GM19372 (cell line): Measurements from ENCODE around the gene BNC2.
"Not testable (repeated sequence)": the region's sequence is repeated elsewhere in the genome, so short reads cannot be mapped to it uniquely, and the experiment has no call there.

Experiments
- ATAC-seq: cut with Tn5 transposase; IDR thresholded peaks from one replicate; pipeline ENCODE4 v1.9.1; 2021; ENCODE audit warnings: mild to moderate bottlenecking, low read depth, moderate library complexity; ENCODE audit not compliant: unreplicated experiment

Gene BNC2

DNA sequence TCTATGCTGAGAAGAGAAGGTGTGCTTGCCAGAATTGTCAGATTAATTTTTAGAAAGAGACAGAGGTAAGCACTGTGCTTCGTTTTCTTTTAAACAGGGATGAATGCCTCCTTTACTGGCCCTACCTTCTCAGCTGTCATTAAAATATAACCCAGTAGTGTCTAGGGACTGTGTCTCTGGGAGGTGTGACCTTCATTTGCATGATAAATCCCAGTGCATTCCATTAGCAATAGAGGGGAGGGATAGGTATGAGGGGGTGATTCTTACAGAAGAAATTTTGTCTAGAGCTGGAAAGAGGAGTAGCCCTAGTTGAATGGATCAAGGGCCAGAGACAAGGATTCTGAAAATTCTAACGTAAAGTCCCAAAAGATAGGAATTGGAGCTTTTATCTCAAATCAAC is 351.5 kb downstream of the BNC2 start:
- ATAC-seq: no peak

DNA sequence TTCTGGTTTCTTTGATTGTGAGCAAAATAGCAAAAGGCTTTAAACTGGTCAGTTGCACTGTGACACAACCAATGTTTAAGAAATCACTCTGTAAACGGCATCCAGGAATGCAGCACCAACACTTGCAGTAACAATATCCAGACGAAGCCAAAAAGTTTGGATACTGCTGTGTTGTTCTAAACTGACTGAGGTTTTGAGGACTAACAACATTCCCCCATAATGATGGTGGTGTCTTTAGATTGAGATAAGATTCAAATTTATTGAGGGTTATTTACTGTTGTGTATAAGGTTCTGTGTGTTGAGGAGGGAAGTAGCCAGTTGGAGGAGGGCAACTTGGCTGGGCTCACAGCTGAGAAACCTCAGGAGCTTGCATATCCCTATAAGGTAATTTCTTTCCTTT is 353.6 kb downstream of the BNC2 start:
- no peak for ATAC-seq

DNA sequence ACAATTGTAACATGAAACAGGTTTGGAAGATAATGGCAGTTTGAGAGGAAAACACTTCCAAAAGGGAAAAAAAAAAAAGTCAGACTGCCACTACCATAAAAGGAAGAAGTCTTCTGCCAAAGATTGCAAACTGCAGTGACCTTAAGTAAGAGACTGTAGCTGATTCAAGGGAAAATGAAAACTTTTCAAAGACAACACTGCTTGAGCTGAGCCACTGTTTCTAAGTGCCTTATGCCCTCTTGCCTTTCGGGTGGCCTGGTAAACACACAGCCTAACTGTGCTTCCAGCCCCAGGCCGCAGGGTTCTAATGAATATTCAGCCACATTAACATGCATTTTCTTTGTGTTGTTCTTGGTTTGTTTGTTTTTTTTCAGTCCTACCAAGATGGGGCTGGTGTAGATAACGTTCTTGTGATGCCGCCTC is 354.6 kb downstream of the BNC2 start:
- ATAC-seq: no peak

DNA sequence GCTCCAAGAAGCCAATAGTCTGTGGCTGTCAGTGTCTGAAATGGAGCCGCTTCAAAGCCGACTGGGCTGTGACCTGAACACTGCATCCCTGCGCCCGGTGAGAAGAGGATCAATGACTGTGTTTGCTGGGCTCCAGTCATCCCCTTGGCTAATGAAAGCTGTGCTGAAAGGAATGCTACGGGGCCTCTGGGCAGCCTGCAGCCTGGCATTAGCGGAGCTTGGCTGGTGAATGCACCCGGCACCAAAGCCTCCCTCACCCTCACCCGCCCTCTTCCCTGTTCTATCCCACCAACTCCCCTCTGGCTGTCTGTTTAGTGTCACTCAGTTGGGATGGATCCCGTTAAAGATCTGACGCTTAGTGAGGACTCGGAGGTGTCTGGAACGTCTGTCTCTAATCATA is 355.3 kb downstream of the BNC2 start:
- ATAC-seq: no peak

DNA sequence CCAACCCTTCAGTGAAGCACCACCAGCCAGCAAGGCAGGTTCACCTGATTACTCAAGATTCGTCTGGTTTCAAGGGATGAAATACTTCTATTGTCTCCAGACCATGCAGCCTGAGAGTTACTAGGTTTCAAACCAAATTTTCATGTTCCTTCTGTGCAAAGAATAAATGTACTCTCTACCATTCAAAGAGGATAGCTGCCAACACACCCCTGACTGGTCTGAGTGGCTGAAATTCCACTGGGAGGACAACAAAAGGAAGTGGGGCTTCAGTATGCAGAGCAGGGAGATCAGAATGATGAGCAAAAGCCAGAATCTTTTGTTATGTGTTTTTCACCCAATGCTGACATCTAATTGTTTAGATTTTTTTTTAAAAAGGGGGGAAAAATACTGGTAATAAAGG is 356.3 kb downstream of the BNC2 start:
- ATAC-seq: no peak

DNA sequence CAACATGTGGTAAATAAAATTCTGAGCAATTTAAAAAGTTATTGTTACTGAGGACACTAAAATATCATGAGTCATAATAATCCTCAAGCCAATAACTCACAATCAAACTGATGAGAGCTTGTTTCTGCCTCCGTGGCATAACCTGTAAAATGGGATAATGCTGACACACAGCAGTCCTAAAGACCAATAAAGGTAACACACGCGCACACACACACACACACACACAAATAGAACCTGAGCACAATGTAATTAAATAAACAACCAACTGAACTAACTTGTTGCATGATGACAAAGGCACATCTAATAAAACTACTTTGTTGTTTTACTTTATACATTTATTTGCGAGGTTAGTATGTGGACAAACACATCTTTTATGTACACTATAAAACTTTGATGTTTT is 358.2 kb downstream of the BNC2 start:
- ATAC-seq: no peak

DNA sequence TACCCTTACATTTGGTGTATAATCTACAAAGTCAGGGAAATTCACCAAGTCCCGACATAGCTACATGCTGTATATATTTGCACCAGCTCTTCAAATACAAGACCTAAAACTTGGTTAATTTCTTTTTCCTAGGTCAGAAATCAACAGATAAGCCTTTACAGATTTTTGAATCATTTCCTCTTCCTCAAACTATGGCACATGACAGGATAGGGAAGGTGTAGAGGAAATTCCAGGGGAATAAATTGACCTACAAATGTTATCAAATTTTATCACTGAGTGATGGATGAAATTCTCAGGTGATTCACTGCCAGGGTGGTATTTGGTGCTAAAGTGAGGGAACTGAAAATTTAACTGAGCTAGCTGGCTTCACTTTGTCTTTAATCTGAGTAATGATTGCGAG is 360.0 kb downstream of the BNC2 start:
- no peak for ATAC-seq

DNA sequence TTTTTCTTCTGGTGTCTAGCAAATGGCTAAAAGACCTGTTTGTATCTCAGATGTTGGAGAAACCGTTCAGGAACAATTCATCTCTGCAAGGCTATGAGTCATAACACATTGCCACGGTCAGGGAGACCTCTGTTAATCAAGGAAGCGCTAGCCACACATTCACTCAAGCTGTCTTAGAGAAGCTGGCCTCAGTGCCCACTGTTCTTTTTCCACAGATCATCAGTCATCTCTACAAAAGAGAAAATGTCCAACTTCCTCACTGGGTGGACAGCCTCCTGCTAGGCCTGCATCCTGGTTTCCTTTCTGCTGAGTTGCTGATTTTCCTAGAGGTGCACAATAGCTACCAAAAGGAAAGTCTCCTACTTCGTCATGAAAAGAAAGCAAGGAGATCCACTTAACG is 360.5 kb downstream of the BNC2 start:
- no peak for ATAC-seq

DNA sequence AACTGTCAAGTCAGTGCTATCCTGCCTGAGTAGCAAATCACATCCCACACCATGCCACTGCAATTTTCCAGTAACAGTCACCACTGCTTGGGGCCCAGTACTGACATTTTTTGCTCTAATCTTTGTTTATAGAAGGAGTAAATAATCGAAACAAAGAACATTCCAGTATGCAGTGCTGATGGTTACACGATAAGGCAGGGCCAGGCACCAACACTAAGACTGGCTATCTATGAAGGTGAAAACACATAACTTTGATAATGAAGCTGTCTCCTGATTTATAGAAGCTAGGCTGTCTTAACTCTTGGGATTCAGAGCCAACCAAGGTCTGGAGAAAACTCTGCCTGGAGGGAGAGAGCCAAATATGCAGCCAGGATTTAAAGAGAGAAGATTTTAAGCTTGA is 365.3 kb downstream of the BNC2 start:
- no peak for ATAC-seq

DNA sequence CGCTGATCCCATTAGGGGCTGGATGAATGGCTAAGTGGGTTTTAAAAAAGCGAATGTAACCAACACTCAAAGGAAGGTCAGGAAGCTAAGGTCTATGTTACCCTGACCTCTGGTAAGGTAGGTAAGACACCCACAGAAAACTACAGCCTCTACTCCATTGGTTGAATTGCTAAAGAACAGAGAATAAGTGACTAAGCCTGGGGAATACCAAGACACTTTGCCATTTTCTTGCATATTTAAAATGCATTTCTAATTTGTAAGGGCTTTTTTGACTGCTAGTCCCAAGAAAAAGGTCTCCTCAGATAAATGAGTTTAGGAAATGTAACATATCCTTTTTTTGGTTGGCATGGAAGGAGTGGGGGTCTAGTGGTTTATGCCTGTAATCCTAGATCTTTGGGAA is 368.7 kb downstream of the BNC2 start:
- no peak for ATAC-seq

DNA sequence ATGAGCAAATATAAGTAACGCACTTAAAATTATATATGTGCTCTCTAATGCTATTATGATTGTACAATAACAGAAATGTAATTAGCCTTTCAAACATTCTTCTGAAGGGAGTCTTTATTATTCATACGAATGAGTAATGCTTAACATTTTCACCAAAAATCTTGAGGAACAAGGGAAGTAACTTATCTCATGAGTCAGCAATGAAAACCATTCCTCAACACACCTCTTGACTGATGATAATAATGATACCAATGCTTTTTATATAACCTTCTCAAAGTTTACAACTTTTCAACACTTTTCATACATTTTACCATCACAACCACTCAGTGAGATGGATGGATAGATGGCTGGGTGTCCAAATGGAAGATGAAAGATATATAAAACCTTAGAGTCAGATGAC is 369.3 kb downstream of the BNC2 start:
- ATAC-seq: no peak

DNA sequence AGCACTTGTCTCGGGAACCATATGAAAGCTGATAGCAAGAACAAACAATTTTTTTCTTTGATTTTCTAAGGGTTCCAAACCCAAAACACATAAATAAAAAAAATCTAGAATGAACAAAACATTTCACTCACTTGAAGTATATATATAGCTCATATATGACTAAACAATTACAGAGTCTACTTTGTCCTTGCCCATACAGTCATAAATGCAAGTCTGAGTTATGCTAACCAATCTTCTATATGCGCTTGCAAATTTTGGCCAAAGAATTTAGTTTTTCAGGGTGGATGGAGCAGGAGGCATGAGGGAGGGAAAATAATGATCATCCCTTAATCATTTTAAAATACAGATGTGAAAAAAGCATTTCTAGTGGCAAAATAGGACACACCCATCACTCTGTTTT is 370.1 kb downstream of the BNC2 start:
- no peak for ATAC-seq

DNA sequence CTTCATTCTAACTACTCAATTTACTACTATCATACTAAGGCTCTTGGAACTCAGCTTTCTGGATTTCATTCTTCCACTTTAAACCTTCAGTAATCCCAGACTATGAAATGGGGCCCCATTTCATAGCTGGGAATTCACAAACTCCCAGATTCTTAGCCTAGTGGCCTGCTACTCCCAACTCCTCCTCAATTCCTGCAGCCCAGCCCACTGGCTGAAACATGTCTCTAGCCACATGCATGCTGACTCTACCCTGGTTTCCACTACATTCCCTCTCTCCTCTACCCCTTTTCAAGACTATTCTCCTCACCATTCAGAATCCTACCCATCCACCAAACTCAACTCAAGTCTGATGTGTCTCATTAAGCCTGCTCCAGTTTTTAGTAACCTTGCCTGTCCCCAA is 370.6 kb downstream of the BNC2 start:
- no peak for ATAC-seq

DNA sequence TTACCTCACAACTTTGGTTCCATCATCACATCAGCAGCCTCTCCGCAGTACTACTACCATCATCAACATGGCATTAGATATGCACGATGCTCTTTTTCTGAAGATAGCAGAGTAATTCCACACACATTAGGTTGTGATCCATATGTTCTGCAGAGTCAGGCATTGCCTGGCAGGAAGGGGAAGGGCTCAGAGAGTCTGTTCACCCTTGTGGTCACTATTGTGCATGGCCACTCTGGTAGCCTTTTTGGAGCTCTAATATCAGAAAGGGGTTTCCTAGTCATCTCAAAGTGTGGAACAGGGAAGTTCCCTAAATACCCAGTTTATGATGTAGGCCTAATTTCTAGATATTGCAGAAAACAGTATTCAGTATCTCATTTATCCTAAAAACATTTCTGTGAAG is 373.6 kb downstream of the BNC2 start:
- no peak for ATAC-seq

DNA sequence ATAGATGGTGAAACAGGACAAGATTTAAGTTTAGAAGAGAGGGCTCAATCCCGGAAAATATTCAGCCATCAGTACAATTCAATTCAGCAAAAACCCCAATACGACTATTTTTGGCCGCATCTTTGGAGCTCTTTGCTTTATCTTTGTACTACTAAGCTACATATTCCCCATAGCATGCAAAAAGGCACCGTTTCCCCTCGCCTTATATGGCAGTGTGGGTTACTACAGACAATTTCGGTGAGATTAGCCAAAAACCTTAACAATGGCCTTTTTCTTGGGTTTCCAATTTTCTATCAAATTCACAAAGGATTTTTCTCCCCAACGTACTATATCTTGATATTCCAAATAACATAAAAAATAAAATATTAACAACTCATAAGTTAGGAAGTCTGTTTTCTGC is 382.6 kb downstream of the BNC2 start:
- no peak for ATAC-seq

DNA sequence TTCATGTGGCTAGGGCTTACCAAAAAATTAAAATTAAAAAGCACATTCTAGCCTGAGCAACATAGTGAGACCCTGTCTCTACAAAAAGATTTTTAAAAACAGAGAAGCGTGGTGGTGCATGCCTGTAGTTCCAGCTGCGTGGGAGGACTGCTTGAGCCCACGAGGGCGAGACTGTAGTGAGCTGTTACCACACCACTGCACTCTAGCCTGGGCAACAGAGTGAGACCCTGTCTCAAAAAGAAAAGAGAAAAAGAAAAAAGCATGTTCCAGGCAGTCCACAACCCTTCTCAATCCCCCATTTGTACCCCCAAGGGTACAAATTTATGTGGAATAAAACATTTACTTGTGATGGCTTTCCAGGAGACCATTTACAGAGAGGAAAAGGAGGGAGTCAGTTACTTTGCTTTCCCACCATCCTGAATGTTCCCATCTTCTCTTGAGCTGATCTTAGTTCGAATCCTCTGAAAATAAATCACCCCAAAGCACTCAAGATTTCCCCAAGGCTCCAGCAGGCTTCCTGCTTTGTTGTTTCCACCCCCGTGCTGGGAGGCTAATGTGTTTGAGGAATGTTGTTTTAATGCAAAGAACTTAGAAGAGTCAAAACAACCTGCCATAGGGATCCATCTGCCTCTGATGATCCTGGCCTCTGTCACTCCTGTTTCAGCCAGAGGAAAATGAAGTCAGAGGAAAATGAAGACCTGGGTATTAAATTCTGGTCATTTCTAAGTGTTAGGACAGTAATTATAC is 384.7 kb downstream of the BNC2 start:
- ATAC-seq: no peak

DNA sequence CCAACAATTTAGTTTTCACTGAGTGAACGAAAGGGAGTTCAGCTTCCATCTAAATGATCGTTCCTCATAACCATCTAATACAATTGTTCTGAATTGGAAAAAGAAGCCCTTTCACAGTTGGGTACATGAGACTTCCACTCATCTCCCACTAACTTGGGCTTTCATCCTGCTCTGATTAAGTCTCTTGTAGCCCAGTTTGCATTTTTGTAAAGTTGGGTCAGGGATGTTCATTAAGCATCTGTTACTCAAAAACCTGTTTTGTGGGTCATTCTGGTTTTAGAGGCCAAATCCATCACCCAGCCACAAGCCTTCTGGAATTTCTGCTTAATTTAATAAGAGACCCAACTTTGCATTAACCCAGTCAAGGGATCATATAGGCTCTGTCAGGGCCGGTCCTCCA is 385.3 kb downstream of the BNC2 start:
- ATAC-seq: no peak

DNA sequence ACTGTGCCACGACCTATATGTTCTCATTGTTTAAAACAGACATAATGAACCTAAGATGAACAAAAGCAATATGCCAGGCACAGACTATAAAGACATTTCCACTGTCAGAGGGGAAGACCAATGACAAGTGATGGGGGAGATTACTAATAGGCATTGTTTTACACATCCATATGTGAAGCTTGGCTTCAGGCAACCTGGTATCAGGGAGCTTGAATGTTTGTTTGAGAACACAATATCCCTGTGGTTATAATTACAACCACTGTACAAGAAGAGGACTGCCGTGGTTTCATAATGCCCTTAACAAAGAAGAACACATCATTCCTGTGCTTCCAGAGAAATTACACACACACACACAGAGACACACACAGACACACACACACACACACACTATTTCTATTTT is 385.7 kb downstream of the BNC2 start:
- no peak for ATAC-seq

DNA sequence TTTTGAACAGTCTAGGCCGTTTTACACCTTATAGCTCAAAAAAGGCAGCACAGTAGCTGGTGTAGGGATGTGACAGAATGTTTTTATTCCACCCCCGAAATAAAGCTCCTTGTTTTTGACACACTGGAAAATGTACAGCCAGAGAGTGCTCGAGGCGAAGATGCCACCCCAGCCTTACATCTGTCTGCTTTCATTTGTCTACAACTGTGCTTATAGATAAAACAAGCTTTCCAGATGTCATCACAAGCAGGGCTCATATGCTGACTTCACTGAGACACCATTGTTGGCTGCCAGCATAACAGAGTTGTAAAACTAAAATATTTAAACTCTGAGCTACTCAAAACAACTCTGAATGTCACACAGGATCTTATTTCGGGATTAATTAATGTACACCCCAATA is 386.3 kb downstream of the BNC2 start:
- no peak for ATAC-seq

DNA sequence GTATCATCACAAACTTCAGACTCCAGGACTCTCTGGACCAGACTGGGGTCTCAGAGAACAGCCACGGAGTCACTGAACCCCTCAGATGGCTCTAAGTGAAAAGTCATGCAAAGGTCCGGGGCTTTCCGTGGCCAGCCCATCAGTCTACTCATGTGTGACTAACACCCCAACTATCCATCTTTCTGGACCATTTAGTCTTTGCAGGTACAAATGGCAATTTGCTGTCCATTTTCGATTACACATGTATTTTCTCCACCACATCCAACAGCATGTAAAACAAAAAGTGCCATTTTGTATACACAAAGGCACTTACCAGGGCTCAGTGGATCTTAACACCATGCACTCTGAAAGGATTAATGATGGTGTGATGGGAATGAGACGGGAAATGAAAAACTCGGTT is 387.7 kb downstream of the BNC2 start:
- ATAC-seq: no peak

DNA sequence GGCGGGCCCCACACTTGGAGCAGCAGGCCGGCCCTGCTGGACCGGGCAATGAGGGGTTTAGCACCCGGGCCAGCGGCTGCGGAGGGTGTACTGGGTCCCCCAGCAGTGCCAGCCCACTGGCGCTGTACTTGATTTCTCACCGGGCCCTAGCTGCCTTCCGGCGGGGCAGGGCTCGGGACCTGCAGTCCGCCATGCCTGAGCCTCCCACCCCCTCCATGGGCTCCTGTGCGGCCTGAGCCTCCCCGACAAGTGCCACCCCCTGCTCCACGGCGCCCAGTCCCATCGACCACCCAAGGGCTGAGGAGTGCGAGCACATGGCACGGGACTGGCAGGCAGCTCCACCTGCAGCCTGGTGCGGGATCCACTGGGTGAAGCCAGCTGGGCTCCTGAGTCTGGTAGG is 389.9 kb downstream of the BNC2 start:
- ATAC-seq: not testable (repeated sequence)

DNA sequence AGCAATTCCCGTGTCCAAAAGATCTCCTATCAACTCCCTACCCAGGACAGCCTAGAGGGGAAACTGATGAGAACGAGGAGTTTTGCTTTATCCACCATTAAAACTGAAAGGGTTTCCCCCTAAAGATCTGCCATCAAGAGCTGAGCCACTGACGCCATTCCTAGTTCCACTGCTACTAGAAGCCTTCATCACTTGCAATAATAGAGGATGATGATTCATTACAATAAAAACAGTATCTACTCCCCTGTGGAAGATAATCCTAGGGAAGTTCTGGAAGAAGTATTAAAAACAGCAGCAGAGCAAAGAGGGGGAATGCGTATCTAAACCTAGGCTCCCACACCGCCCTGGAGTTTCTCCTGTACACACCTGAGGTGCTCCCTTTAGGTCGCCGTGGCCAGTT is 394.5 kb downstream of the BNC2 start:
- ATAC-seq: no peak

DNA sequence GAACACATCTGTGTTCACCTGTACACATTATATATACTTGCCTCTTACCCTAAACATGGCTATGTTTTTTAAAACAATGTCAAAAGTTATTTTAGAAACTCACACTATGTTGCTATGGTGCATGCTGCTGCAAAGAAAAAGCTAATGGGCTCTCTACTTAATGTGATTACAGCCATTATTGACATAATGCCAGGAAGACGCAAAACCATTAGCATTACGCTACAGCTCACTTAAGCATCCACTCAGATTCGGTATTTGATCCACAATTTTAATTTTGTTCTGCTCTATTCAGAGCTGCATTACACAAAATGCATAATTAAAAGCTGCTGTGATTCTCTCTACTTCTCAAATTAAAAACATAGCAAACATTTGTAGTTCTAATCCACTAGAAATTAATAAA is 395.2 kb downstream of the BNC2 start:
- ATAC-seq: no peak
